Right atrium auricular region (tissue), 2 donors: ENCODE measurements around the gene ACTL10. TPM values are rescaled to one million over a fixed set of nuclear protein-coding genes. Genes with fewer than 3 reads are reported as not detected.
"Not testable (repeated sequence)": the region's sequence is repeated elsewhere in the genome, so short reads cannot be mapped to it uniquely, and the experiment has no call there.

Experiments
- DNase-seq: peaks from one replicate; pipeline ENCODE4 v3.0.0-alpha.2; 2019; ENCODE audit warnings: low spot score
- H3K27ac ChIP-seq, 2 donors: fragments of 200-600 bp; sonication (generic); 1 replicate in 1 of 2; 2 replicates in 1 of 2; pipeline ENCODE4 v1.5.1; 2016 to 2019
- H3K27me3 ChIP-seq, 2 donors: fragments of 200-600 bp; sonication (generic); one replicate each; pipeline versions ENCODE4 v1.5.1 to v1.6.0; 2017 to 2019
- H3K36me3 ChIP-seq: fragments of 200-600 bp; sonication (generic); one replicate; pipeline ENCODE4 v1.5.1; 2016
- H3K4me1 ChIP-seq, 2 donors: fragments of 200-600 bp; sonication (generic); one replicate each; pipeline versions ENCODE4 v1.5.1 to v1.6.0; 2017 to 2019
- H3K4me3 ChIP-seq, 2 donors: fragments of 200-600 bp; sonication (generic); 1 replicate in 1 of 2; 2 replicates in 1 of 2; pipeline ENCODE4 v1.5.1; 2017 to 2019; ENCODE audit warnings: mild to moderate bottlenecking in 1 of 2, moderate library complexity in 1 of 2
- H3K9me3 ChIP-seq, 2 donors: fragments of 200-600 bp; sonication (generic); one replicate each; pipeline ENCODE4 v1.5.1; 2019
- CTCF ChIP-seq, 2 donors: fragments of 200-600 bp; sonication (generic); IDR thresholded peaks; one replicate each; pipeline ENCODE4 v1.5.1; 2019; ENCODE audit warnings: antibody characterized with exemption in 2 of 2
- total RNA-seq, 2 donors: library from RNA; depleted of rRNA; stranded (reverse); fragments of >200 nt; gene quantifications; one replicate each; pipeline ENCODE4 v1.1.0, GENCODE V29; 2016

Gene ACTL10
- total RNA-seq, 2 donors from 2014 or later: 0.33 to 0.79 TPM

- peaks cover 38% of the 10 kb centered on the region for H3K36me3 ChIP-seq
- no peaks in the 10 kb centered on the region for H3K4me1 ChIP-seq
- no peak for TF ChIP-seq CTCF (IDR thresholded peaks at IDR 0.05)
- H3K27me3 ChIP-seq: no peaks in the 10 kb centered on the region
- H3K9me3 ChIP-seq: no peaks in the 10 kb centered on the region
- no peak overlapping the region for H3K27ac ChIP-seq
- no peak for DNase-seq
- H3K4me3 ChIP-seq: no peak overlapping the region
These were observed 30.0 kb upstream of the ACTL10 start for GRCh38 chr20:33636776-33637175.

GRCh38 chr20:33640287-33640686 is 26.5 kb upstream of the ACTL10 start:
- Histone ChIP-seq H3K9me3 (no peaks in the 10 kb centered on the region), H3K27me3 (no peaks in the 10 kb centered on the region), H3K4me1 (no peaks in the 10 kb centered on the region), H3K27ac (no peak overlapping the region), H3K36me3 (peaks cover 44% of the 10 kb centered on the region), H3K4me3 (no peak overlapping the region)
- no peak for DNase-seq
- TF ChIP-seq CTCF (IDR thresholded peaks at IDR 0.05): no peak

GRCh38 chr20:33644313-33645071 is 22.3 kb upstream of the ACTL10 start:
- H3K27me3 ChIP-seq: no peaks in the 10 kb centered on the region
- peaks cover 0 to 20% of the 10 kb centered on the region in 2 donors for H3K4me1 ChIP-seq
- H3K4me3 ChIP-seq: no peak overlapping the region
- peaks cover 35% of the 10 kb centered on the region for H3K36me3 ChIP-seq
- no peaks in the 10 kb centered on the region for H3K9me3 ChIP-seq
- no peak for DNase-seq
- no peak for TF ChIP-seq CTCF (IDR thresholded peaks at IDR 0.05)
- H3K27ac ChIP-seq: no peak overlapping the region

- no peak for DNase-seq
- Histone ChIP-seq H3K4me3 (no peak overlapping the region), H3K27me3 (no peaks in the 10 kb centered on the region), H3K4me1 (peaks cover 0 to 20% of the 10 kb centered on the region in 2 donors), H3K9me3 (no peaks in the 10 kb centered on the region), H3K27ac (no peak overlapping the region), H3K36me3 (peaks cover 33% of the 10 kb centered on the region)
- no peak for TF ChIP-seq CTCF (IDR thresholded peaks at IDR 0.05)
These were observed 21.7 kb upstream of the ACTL10 start for GRCh38 chr20:33645072-33645358.

GRCh38 chr20:33645396-33645795 is 21.3 kb upstream of the ACTL10 start:
- no peak for TF ChIP-seq CTCF (IDR thresholded peaks at IDR 0.05)
- Histone ChIP-seq H3K4me1 (peaks cover 0 to 20% of the 10 kb centered on the region in 2 donors), H3K27me3 (no peaks in the 10 kb centered on the region), H3K36me3 (peaks cover 30% of the 10 kb centered on the region), H3K9me3 (no peaks in the 10 kb centered on the region), H3K27ac (no peak overlapping the region), H3K4me3 (no peak overlapping the region)
- DNase-seq: no peak

- DNase-seq: no peak
- TF ChIP-seq CTCF (IDR thresholded peaks at IDR 0.05): no peak
- H3K36me3 ChIP-seq: peaks cover 22% of the 10 kb centered on the region
- H3K4me3 ChIP-seq: no peak overlapping the region
- H3K27me3 ChIP-seq: no peaks in the 10 kb centered on the region
- H3K9me3 ChIP-seq: no peaks in the 10 kb centered on the region
- H3K27ac ChIP-seq: no peak overlapping the region
- H3K4me1 ChIP-seq: peaks cover 0 to 20% of the 10 kb centered on the region in 2 donors
These were observed 20.6 kb upstream of the ACTL10 start for GRCh38 chr20:33646191-33646590.

GRCh38 chr20:33646959-33647602 is 19.7 kb upstream of the ACTL10 start:
- DNase-seq, H3K27me3 ChIP-seq, H3K9me3 ChIP-seq, H3K4me3 ChIP-seq: not testable (repeated sequence)
- H3K36me3 ChIP-seq: peaks cover 20% of the 10 kb centered on the region
- peak overlapping the region; percentile 14 to 44 for H3K27ac ChIP-seq
- H3K4me1 ChIP-seq: peaks cover 0 to 20% of the 10 kb centered on the region in 2 donors
